GM12873 (cell line): Measurements from ENCODE around the gene NCKAP5L.

Experiments used
- CTCF ChIP-seq: IDR thresholded peaks from 2 replicates; pipeline ENCODE4 v1.5.1; 2012; ENCODE audit warnings: low read depth, mild to moderate bottlenecking, moderate library complexity, low read length, control low read depth; ENCODE audit not compliant: insufficient read depth; ENCODE audit errors: missing control alignments

The NCKAP5L gene

GRCh38 chr12:49763006-49763591 is 65.1 kb downstream of the NCKAP5L start:
- peak; percentile 89 for TF ChIP-seq CTCF

- TF ChIP-seq CTCF = no peak
Observed at GRCh38 chr12:49762468-49762847, 65.8 kb downstream of the NCKAP5L start.

GRCh38 chr12:49761677-49762467 is 66.3 kb downstream of the NCKAP5L start:
- no peak for TF ChIP-seq CTCF

GRCh38 chr12:49750996-49751393 is 77.2 kb downstream of the NCKAP5L start:
- TF ChIP-seq CTCF = no peak

GRCh38 chr12:49750027-49750995 is 77.9 kb downstream of the NCKAP5L start:
- TF ChIP-seq CTCF = peak; percentile 8

- TF ChIP-seq CTCF = no peak
Observed at GRCh38 chr12:49748800-49749199, 79.4 kb downstream of the NCKAP5L start.

GRCh38 chr12:49748306-49748705 is 79.9 kb downstream of the NCKAP5L start:
- TF ChIP-seq CTCF = no peak
